ENCODE results near the gene BCL2L12. TPM values are rescaled to one million over a fixed set of nuclear protein-coding genes. Genes with fewer than 3 reads are reported as not detected.

The BCL2L12 gene
- total RNA-seq, 1 donor from 2014 or later: 39.1 TPM

DNA sequence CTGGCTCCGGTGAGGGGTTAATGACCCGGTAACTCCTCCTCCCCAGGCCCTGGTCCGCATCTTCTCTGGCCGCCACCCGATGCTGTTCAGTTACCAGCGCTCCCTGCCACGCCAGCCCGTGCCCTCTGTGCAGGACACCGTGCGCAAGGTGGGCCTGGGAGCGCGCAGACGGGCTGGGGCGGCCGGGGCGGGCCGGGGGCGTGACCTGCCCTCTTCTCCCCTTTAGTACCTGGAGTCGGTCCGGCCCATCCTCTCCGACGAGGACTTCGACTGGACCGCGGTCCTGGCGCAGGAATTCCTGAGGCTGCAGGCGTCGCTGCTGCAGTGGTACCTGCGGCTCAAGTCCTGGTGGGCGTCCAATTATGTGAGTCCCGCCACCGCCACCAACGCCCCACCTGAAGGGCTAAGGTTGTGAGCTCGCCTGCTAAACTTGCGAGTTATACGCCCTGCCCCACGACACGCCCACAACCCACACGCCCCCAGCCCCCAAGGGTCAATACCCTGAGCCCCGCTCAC, 35.6 kb downstream of the BCL2L12 start:
- H3K9me3 Mint-ChIP-seq: no peaks in the 10 kb centered on the region
- no peaks in the 10 kb centered on the region for H3K36me3 Mint-ChIP-seq (ENCODE audit: low read depth)
- ChIA-PET POLR2A (no interaction called here), CTCF (no interaction called here)
- no peak for ATAC-seq (ENCODE audit: low read depth)
- TF ChIP-seq, protein P1, sequence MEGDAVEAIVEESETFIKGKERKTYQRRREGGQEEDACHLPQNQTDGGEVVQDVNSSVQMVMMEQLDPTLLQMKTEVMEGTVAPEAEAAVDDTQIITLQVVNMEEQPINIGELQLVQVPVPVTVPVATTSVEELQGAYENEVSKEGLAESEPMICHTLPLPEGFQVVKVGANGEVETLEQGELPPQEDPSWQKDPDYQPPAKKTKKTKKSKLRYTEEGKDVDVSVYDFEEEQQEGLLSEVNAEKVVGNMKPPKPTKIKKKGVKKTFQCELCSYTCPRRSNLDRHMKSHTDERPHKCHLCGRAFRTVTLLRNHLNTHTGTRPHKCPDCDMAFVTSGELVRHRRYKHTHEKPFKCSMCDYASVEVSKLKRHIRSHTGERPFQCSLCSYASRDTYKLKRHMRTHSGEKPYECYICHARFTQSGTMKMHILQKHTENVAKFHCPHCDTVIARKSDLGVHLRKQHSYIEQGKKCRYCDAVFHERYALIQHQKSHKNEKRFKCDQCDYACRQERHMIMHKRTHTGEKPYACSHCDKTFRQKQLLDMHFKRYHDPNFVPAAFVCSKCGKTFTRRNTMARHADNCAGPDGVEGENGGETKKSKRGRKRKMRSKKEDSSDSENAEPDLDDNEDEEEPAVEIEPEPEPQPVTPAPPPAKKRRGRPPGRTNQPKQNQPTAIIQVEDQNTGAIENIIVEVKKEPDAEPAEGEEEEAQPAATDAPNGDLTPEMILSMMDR (IDR thresholded peaks at IDR 0.05): no peak
- H3K4me3 Mint-ChIP-seq: no peak overlapping the region
- no peak for DNase-seq
- H3K4me1 Mint-ChIP-seq: no peaks in the 10 kb centered on the region
- peaks cover 2% of the 10 kb centered on the region for H3K27me3 Mint-ChIP-seq
- intact Hi-C loops (cut with micrococcal nuclease): no loop called here
- no peak overlapping the region for H3K27ac Mint-ChIP-seq

DNA sequence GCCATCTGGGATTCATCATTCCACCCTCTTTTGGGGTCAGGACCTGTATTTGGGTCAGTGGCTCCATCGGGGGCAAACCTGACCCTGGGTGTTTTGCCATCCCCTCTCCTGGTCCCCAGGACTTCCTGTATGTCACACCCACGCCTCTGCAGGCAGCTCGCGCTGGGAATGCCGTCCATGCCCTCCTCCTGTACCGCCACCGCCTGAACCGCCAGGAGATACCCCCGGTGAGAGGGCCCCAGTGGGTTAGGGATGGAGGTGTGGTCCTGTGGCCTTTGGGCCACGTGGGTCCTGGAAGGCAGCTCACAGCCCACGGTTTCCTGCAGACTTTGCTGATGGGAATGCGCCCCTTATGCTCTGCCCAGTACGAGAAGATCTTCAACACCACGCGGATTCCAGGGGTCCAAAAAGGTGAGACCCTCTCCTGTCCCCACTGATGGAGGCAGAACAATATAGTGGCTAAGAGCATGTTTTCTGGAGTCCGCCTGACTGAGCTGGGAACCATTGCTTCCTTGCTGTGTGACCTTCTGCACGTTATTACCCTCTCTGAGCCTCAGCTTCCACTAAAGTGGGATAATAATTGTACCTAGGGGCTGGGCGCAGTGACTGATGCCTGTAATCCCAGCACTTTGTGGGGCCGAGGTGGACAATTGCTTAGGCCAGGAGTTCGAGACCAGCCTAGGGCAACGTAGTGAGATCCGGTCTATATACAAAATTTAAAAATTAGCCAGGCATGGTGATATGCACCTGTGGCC, 39.3 kb downstream of the BCL2L12 start:
- intact Hi-C loops (cut with micrococcal nuclease): no loop called here
- H3K4me3 Mint-ChIP-seq: no peak overlapping the region
- no peaks in the 10 kb centered on the region for H3K9me3 Mint-ChIP-seq
- DNase-seq: no peak
- TF ChIP-seq, protein P1 (IDR thresholded peaks at IDR 0.05): no peak
- H3K36me3 Mint-ChIP-seq (ENCODE audit: low read depth): no peaks in the 10 kb centered on the region
- no peaks in the 10 kb centered on the region for H3K4me1 Mint-ChIP-seq
- CTCF ChIA-PET: no interaction called here
- POLR2A ChIA-PET: interaction anchor here (0.6 kb wide), 1 partner anchor 20 kb away, joined by 3 read pairs; no protein-coding TSS in a partner anchor
- no peak for ATAC-seq (ENCODE audit: low read depth)
- H3K27me3 Mint-ChIP-seq: peaks cover 10% of the 10 kb centered on the region
- no peak overlapping the region for H3K27ac Mint-ChIP-seq

DNA sequence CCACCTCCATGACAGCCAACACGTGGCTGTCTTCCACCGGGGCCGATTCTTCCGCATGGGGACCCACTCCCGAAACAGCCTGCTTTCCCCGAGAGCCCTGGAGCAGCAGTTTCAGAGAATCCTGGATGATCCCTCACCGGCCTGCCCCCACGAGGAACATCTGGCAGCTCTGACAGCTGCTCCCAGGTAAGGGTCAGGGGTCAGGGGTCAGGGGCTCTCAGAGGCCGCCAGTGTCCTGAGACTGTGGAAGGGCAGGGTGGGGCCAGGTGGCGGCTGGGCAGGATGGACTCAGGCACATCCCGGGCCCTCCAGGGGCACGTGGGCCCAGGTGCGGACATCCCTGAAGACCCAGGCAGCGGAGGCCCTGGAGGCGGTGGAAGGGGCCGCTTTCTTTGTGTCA, 40.2 kb downstream of the BCL2L12 start:
- H3K27ac Mint-ChIP-seq: no peak overlapping the region

DNA sequence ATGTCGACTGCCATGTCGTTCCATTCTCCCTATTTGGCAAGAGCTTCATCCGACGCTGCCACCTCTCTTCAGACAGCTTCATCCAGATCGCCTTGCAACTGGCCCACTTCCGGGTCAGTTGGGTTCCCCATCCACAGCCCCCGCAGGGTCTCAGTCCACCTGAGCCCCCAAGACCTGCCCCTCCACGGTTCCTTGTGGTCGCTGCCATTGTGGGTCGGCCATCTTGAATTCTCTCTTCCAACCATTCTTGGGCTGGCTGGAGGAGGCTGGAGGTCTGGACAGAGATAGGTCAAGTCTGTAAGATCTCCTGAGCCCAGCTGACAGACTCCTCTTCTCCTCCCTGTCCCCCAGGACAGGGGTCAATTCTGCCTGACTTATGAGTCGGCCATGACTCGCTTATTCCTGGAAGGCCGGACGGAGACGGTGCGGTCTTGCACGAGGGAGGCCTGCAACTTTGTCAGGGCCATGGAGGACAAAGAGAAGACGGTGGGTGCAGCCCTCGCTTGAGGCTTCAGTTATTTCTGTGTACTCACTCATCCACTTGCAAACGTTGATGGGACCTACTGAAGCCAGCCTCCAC, 44.7 kb downstream of the BCL2L12 start:
- no peak for DNase-seq
- Mint-ChIP-seq H3K4me1 (no peaks in the 10 kb centered on the region), H3K36me3 (ENCODE audit: low read depth) (no peaks in the 10 kb centered on the region), H3K27ac (no peak overlapping the region), H3K4me3 (no peak overlapping the region), H3K9me3 (no peaks in the 10 kb centered on the region), H3K27me3 (peaks cover 11% of the 10 kb centered on the region)
- ATAC-seq (ENCODE audit: low read depth): no peak
- TF ChIP-seq, protein P1 (IDR thresholded peaks at IDR 0.05): no peak
- ChIA-PET POLR2A (no interaction called here), CTCF (interaction anchor here (0.6 kb wide), 1 partner anchor 31 kb away, joined by 3 read pairs; no protein-coding TSS in a partner anchor)
- intact Hi-C loops (cut with micrococcal nuclease): no loop called here

More for the DNA sequence above, 40.2 kb downstream of the BCL2L12 start:
- H3K4me1 Mint-ChIP-seq: no peaks in the 10 kb centered on the region
- no peaks in the 10 kb centered on the region for H3K9me3 Mint-ChIP-seq
- H3K4me3 Mint-ChIP-seq: no peak overlapping the region
- CTCF ChIA-PET: no interaction called here
- no peaks in the 10 kb centered on the region for H3K36me3 Mint-ChIP-seq (ENCODE audit: low read depth)
- DNase-seq (no peak), ATAC-seq (ENCODE audit: low read depth) (no peak)
- H3K27me3 Mint-ChIP-seq: peaks cover 11% of the 10 kb centered on the region
- TF ChIP-seq, protein P1 (IDR thresholded peaks at IDR 0.05): no peak
- POLR2A ChIA-PET: no interaction called here
- intact Hi-C loops (cut with micrococcal nuclease): no loop called here

DNA sequence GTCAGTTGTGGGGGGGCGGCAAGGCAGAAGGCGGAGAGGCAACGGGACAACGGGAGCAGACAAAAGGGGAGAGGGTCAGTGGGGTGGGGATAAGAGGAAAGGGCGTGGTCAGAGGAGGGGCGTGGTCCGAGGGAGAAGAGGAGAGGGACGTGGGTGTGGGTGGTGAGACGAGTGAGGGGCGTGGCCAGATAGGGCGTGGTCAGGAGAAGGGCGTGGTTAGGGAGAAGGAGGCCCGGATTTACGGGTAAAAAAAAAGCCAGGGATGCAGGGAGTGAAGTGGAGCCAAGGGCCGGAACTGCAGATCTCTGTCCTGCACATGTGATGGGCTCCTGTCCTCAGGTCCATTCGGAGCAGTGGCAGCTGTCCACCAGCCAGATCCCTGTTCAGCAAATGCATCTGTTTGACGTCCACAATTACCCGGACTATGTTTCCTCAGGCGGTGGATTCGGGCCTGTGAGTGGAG, 46.7 kb downstream of the BCL2L12 start:
- Mint-ChIP-seq H3K27ac (no peak overlapping the region), H3K36me3 (ENCODE audit: low read depth) (no peaks in the 10 kb centered on the region), H3K4me3 (no peak overlapping the region), H3K9me3 (no peaks in the 10 kb centered on the region), H3K4me1 (peaks cover 3% of the 10 kb centered on the region), H3K27me3 (peaks cover 8% of the 10 kb centered on the region)
- ChIA-PET POLR2A (no interaction called here), CTCF (no interaction called here)
- DNase-seq (no peak), ATAC-seq (ENCODE audit: low read depth) (no peak)
- TF ChIP-seq, protein P1 (IDR thresholded peaks at IDR 0.05): no peak
- intact Hi-C loops (cut with micrococcal nuclease): no loop called here

Measured in activated B cell treated with CpG ODN at 0.5 μM for 24 hours (primary cell).